Glutamatergic neuron (in vitro differentiated cells): ENCODE measurements around the gene ANKRD16. TPM values are rescaled to one million over a fixed set of nuclear protein-coding genes. Genes with fewer than 3 reads are reported as not detected.
"Not testable (repeated sequence)": the region's sequence is repeated elsewhere in the genome, so short reads cannot be mapped to it uniquely, and the experiment has no call there.

Source experiments
- DNase-seq: peaks from one replicate; pipeline ENCODE4 v3.0.0; 2022
- H3K27ac Mint-ChIP-seq: one replicate; pipeline ENCODE4 v1.8.0; 2020; ENCODE audit warnings: mild to moderate bottlenecking, mixed read lengths, inconsistent platforms; ENCODE audit not compliant: unreplicated experiment
- H3K27me3 Mint-ChIP-seq: one replicate; pipeline ENCODE4 v1.8.0; 2020; ENCODE audit warnings: mild to moderate bottlenecking, moderate library complexity, mixed read lengths, inconsistent platforms; ENCODE audit not compliant: unreplicated experiment
- H3K36me3 Mint-ChIP-seq: one replicate; pipeline ENCODE4 v1.8.0; 2020; ENCODE audit warnings: mild to moderate bottlenecking, mixed read lengths, inconsistent platforms; ENCODE audit not compliant: unreplicated experiment
- H3K4me1 Mint-ChIP-seq: one replicate; pipeline ENCODE4 v1.8.0; 2020; ENCODE audit warnings: mild to moderate bottlenecking, low read depth, mixed read lengths, inconsistent platforms; ENCODE audit not compliant: unreplicated experiment
- H3K4me3 Mint-ChIP-seq: one replicate; pipeline ENCODE4 v1.8.0; 2020; ENCODE audit warnings: mild to moderate bottlenecking, mixed read lengths, inconsistent platforms; ENCODE audit not compliant: unreplicated experiment
- H3K9me3 Mint-ChIP-seq: one replicate; pipeline ENCODE4 v1.8.0; 2020; ENCODE audit warnings: mild to moderate bottlenecking, moderate library complexity, mixed read lengths, inconsistent platforms; ENCODE audit not compliant: unreplicated experiment
- total RNA-seq: library from RNA; stranded (reverse); fragmentation: NEBNext Ultra II Directional; extraction: Animal tissue kit (Norgen Biotek cat#: 25700); gene quantifications from one replicate; pipeline ENCODE4 v1.2.1, GENCODE V29; 2021; ENCODE audit not compliant: unreplicated experiment
- TF ChIP-seq, protein P1 (sequence below): fragments of 200-600 bp; sonication (generic); IDR thresholded peaks from one replicate; pipeline ENCODE4 v1.5.0; 2021; ENCODE audit not compliant: partially characterized antibody, unreplicated experiment

ANKRD16 gene
- total RNA-seq, 1 donor from 2014 or later, result 7.5 TPM

DNA sequence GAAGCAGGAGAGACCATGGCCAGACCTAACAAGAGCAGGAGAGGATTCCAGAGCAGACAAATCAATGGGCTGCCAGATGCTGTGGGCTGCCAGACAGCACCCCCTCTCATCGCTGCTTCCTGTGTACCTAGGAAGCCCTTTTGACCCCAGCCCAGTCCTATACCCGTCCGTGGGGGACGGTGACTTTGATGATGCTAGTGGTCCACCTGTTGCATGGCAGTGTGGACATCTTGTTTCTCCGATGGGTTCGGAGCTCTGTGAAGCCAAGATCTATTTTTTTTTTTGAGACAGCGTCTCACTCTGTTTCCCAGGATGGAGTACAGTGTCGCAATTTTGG is 58.3 kb downstream of the ANKRD16 start:
- H3K9me3 Mint-ChIP-seq, result peaks cover 3% of the 10 kb centered on the region

DNA sequence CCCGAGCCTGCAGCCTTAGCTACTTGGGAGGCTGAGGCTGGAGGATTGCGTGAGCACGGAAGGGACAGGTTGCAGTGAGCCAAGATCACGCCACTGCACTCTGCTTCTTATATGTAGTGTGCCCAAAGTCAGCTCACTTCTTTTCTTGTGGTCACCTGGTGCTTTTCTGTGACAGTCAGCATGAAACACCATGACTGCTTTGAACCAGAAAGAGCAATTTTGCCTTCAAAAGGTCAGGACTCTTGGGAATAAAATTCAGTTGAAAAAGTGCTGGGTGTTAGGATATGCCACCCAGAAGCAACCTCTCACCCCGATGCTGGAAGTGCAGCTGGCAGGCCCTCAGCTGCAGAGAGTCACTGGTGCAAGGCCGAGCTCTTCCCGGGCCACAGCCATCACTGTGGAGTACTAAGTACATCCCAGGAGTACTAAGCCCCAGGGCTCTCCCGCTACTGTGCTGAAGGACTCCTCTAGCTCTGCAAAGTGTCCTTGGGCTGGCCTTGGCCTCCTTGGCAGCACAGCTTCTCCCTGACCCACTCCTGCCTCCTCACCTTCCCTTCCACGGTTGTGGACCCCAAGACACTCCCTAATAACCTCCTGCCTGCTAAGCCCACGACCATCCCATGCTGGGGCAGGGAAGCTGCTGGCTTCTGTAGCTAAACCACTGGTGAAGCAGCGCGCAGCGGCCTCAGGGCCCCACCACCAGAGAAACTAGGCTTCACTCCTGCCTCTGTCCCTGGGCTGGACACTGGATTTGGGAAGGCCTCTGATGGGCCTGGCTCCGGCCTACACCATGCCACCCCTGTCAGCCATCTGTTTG is 58.9 kb downstream of the ANKRD16 start:
- Mint-ChIP-seq H3K27me3 (no peaks in the 10 kb centered on the region), H3K4me1 (peaks cover 5% of the 10 kb centered on the region), H3K4me3 (no peak overlapping the region), H3K9me3 (peaks cover 3% of the 10 kb centered on the region), H3K27ac (no peak overlapping the region), H3K36me3 (no peaks in the 10 kb centered on the region)
- DNase-seq, result no peak
- TF ChIP-seq, protein P1, sequence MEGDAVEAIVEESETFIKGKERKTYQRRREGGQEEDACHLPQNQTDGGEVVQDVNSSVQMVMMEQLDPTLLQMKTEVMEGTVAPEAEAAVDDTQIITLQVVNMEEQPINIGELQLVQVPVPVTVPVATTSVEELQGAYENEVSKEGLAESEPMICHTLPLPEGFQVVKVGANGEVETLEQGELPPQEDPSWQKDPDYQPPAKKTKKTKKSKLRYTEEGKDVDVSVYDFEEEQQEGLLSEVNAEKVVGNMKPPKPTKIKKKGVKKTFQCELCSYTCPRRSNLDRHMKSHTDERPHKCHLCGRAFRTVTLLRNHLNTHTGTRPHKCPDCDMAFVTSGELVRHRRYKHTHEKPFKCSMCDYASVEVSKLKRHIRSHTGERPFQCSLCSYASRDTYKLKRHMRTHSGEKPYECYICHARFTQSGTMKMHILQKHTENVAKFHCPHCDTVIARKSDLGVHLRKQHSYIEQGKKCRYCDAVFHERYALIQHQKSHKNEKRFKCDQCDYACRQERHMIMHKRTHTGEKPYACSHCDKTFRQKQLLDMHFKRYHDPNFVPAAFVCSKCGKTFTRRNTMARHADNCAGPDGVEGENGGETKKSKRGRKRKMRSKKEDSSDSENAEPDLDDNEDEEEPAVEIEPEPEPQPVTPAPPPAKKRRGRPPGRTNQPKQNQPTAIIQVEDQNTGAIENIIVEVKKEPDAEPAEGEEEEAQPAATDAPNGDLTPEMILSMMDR, result no peak

More for the DNA sequence above, 58.3 kb downstream of the ANKRD16 start:
- no peak for DNase-seq
- Mint-ChIP-seq H3K27ac (no peak overlapping the region), H3K4me1 (peaks cover 5% of the 10 kb centered on the region), H3K4me3 (no peak overlapping the region), H3K36me3 (no peaks in the 10 kb centered on the region), H3K27me3 (no peaks in the 10 kb centered on the region)
- TF ChIP-seq, protein P1, result no peak

DNA sequence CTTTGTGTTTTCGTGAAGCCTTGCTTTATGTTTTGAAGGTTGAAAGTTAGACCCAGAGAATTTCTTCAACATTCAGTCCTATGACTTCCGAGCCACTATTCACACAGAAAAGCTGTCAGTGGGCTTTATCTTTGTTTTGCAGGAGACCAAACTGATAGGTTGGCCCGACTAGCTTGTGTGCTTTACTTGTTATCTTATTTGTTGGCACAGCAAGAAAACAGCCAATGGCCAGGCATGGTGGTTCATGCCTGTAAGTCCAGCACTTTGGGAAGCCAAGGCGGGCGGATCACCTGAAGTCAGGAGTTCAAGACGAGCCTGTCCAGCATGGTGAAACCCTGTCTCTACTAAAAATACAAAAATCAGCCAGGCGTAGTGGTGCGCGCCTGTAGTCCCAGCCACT is 60.4 kb downstream of the ANKRD16 start:
- Mint-ChIP-seq H3K36me3 (no peaks in the 10 kb centered on the region), H3K4me3 (no peak overlapping the region), H3K27ac (no peak overlapping the region), H3K9me3 (peaks cover 3% of the 10 kb centered on the region), H3K4me1 (peaks cover 5% of the 10 kb centered on the region), H3K27me3 (no peaks in the 10 kb centered on the region)
- TF ChIP-seq, protein P1, result no peak
- DNase-seq, result no peak

DNA sequence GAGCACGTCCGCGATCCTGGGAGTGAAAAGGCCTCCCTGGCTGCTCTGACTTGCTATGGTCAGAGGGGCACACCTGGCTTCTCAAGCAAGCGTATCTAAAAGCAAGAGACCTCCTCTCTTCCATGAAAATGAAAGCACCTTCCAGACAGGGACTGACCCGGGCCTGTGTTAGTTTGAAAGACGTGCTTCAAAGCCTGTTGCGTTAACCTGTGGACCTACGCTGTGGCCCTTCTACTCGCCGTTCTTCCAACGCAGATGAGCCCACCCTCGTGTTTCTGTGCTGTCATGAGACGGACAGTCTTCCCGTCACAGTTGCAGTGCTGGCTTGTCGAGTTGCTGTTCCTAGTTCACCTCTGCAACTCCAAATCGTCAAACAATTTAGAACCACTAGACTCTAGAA is 61.0 kb downstream of the ANKRD16 start:
- H3K27me3 Mint-ChIP-seq, result no peaks in the 10 kb centered on the region
- DNase-seq, result no peak
- H3K36me3 Mint-ChIP-seq, result no peaks in the 10 kb centered on the region
- H3K4me1 Mint-ChIP-seq, result peaks cover under 1% of the 10 kb centered on the region
- H3K27ac Mint-ChIP-seq, result no peak overlapping the region
- TF ChIP-seq, protein P1, result no peak
- H3K4me3 Mint-ChIP-seq, result no peak overlapping the region
- peaks cover 3% of the 10 kb centered on the region for H3K9me3 Mint-ChIP-seq

DNA sequence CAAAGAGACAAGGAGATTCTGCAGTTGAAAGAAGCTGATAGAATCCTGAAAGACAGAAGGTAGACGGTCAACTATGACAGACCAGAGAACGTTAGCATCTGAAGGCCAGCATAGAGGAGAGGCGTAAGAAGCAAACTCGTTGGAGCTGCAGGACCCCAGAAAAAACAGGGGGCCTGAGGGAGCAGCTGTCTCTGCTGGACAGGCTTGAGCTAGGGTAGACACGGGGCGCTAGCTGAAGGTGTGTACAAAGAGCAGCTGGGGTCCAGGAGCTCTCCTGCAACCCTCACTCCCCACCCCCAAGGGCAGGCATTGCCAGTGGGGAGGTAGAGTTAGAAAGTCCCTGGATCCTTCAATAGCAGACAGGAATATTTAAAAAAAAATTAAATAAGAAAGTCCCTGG is 61.9 kb downstream of the ANKRD16 start:
- no peak for DNase-seq
- Mint-ChIP-seq H3K4me3 (no peak overlapping the region), H3K4me1 (no peaks in the 10 kb centered on the region), H3K9me3 (peaks cover 3% of the 10 kb centered on the region), H3K27ac (no peak overlapping the region), H3K27me3 (no peaks in the 10 kb centered on the region), H3K36me3 (no peaks in the 10 kb centered on the region)
- TF ChIP-seq, protein P1, result no peak

DNA sequence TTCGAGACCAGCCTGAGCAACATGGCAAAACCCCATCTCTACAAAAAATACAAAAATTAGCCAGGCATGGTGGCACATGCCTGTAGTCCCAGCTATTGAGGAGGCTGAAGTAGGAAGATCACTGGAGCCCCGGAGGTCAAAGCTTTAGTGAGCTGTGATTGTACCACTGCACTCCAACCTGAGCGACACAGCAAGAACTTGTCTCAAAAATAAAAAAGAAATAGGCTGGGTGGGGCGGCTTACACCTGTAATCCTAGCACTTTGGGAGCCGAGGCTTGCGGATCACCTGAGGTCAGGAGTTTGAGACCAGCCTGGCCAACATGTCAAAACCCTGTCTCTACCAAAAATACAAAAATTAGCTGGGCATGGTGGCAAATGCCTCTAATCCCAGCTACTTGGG is 63.2 kb downstream of the ANKRD16 start:
- H3K4me1 Mint-ChIP-seq, H3K9me3 Mint-ChIP-seq, H3K4me3 Mint-ChIP-seq, H3K27ac Mint-ChIP-seq, H3K27me3 Mint-ChIP-seq, DNase-seq, H3K36me3 Mint-ChIP-seq: not testable (repeated sequence)
